AG04450 (cell line): Measurements from ENCODE around the gene SLC17A7. TPM values are rescaled to one million over a fixed set of nuclear protein-coding genes. Genes with fewer than 3 reads are reported as not detected.

ENCODE experiments used
- CTCF ChIA-PET: fragments of 300-600, 350-600 bp; formaldehyde crosslinking; extraction: SDS; loops from one replicate; lab custom pipeline; 2022; ENCODE audit warnings: antibody characterized with exemption, inconsistent platforms; lab: Charles Lee
- POLR2A ChIA-PET: fragments of 350-600 bp; formaldehyde crosslinking; extraction: SDS; loops from one replicate; lab custom pipeline; 2021; ENCODE audit warnings: antibody characterized with exemption, inconsistent platforms; lab: Yijun Ruan, JAX
- DNase-seq: peaks from one replicate; pipeline ENCODE4 v3.0.0-alpha.2; 2011; ENCODE audit warnings: low read depth, low spot score
- H3K27ac ChIP-seq: one replicate; pipeline ENCODE4 v1.5.1; 2012; ENCODE audit warnings: low read depth, low read length, control low read depth
- H3K27me3 ChIP-seq: one replicate; pipeline ENCODE4 v1.6.0; 2012; ENCODE audit warnings: low read length; ENCODE audit not compliant: control insufficient read depth, insufficient read depth
- H3K4me3 ChIP-seq: 2 replicates; pipeline ENCODE4 v1.5.1; 2011; ENCODE audit warnings: mild to moderate bottlenecking, low read depth, low read length, control low read depth
- H3K9me3 ChIP-seq: 2 replicates; pipeline ENCODE4 v1.5.1; 2012; ENCODE audit warnings: low read length; ENCODE audit not compliant: control insufficient read depth, insufficient read depth
- polyA plus RNA-seq: library from polyadenylated mRNA; depleted of rRNA; stranded (reverse); fragments of >200 nt; gene quantifications from 2 replicates; pipeline ENCODE4 v1.2.3, GENCODE V29; 2011
- TF ChIP-seq, protein P1 (sequence below): IDR thresholded peaks from 2 replicates; pipeline ENCODE4 v1.5.1; 2011; ENCODE audit warnings: low read depth, low read length, control low read depth, inconsistent platforms

The SLC17A7 gene
- polyA plus RNA-seq, 1 experiment = 0.02 TPM

DNA sequence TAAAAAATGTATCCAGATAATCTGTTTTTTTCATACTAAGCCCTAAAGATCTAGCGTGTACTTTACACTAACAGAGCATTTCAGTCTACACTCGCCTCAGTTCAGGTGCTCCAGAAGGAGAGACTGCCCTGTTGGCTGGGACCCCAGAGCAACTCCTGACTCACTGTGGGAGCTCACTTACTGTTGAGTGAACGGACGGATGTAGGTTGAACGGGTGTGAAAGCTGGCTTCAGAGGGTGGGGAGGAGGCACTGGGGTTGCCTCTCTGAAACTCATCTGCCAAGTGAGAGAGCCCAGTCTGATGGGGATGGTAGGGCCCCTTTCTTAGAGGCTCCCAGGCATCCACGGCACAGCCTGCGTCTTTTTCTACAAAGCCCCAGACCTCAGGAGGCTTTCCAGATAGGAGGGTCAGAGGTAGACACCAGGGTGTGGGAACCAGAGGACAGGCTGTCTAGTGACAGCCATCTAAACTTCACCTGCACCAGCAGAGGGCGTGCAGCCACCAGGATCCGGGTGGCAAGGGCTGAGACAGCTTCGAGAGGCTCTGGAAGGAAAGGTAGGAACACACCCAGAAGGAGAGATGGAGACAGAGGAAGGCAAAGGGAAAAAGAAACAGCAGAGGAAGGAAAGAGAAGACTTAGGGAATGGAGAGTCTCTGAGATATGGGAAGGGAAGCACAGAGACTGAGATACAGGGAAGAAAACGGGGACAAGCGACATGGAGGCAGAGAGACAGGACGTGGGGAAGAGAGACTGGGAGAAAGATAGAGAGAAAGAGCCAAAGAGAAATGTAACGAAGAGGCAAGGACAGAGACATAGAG lies 49.5 kb downstream of the SLC17A7 start:
- peaks cover 5% of the 10 kb centered on the region; the same call in 1 of the 2 replicates for H3K9me3 ChIP-seq
- TF ChIP-seq, protein P1, sequence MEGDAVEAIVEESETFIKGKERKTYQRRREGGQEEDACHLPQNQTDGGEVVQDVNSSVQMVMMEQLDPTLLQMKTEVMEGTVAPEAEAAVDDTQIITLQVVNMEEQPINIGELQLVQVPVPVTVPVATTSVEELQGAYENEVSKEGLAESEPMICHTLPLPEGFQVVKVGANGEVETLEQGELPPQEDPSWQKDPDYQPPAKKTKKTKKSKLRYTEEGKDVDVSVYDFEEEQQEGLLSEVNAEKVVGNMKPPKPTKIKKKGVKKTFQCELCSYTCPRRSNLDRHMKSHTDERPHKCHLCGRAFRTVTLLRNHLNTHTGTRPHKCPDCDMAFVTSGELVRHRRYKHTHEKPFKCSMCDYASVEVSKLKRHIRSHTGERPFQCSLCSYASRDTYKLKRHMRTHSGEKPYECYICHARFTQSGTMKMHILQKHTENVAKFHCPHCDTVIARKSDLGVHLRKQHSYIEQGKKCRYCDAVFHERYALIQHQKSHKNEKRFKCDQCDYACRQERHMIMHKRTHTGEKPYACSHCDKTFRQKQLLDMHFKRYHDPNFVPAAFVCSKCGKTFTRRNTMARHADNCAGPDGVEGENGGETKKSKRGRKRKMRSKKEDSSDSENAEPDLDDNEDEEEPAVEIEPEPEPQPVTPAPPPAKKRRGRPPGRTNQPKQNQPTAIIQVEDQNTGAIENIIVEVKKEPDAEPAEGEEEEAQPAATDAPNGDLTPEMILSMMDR = peak; percentile 75
- H3K27me3 ChIP-seq = peaks cover 26% of the 10 kb centered on the region
- H3K4me3 ChIP-seq = no peak overlapping the region
- H3K27ac ChIP-seq = no peak overlapping the region
- ChIA-PET CTCF (interaction anchor here (0.6 to 1.4 kb wide), 5 partner anchors 9 to 157 kb away, joined by 3 to 15 read pairs (median 4); no protein-coding TSS in a partner anchor), POLR2A (interaction anchor here (1.0 kb wide), 1 partner anchor 148 kb away, joined by 3 read pairs; no protein-coding TSS in a partner anchor)
- DNase-seq = peak; percentile 20

DNA sequence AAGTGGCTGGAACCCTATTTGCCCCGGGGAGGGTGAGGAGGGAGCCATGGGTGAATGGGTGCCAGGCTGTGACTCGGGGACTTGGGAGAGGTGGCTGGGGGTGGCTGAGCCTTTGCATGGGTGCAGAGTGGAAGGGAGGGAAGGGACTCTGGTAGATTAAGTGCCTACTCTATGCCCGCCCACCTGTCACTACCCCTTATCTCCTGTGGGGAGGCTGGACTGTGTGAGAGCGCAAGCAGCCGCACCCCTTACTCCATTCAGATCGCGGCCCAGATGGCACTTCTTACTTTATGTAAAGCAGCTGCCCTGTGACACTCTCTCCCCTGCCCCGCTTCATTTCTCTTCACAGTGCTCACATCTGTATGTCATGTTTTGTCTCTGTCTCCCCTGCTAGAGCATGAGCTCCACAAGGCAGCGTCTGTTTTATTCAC lies 50.4 kb downstream of the SLC17A7 start:
- no peak overlapping the region for H3K27ac ChIP-seq
- TF ChIP-seq, protein P1 = no peak
- no peak overlapping the region for H3K4me3 ChIP-seq
- no peak for DNase-seq
- POLR2A ChIA-PET = no interaction called here
- H3K9me3 ChIP-seq = peaks cover 5% of the 10 kb centered on the region; the same call in 1 of the 2 replicates
- H3K27me3 ChIP-seq = peaks cover 26% of the 10 kb centered on the region
- CTCF ChIA-PET = interaction anchor here (0.6 to 1.4 kb wide), 5 partner anchors 9 to 158 kb away, joined by 3 to 15 read pairs (median 4); no protein-coding TSS in a partner anchor

- ChIA-PET POLR2A (no interaction called here), CTCF (interaction anchor here (1.0 kb wide), 1 partner anchor 21 kb away, joined by 4 read pairs; no protein-coding TSS in a partner anchor)
- TF ChIP-seq, protein P1 = no peak
- H3K9me3 ChIP-seq = peaks cover 5% of the 10 kb centered on the region; the same call in 1 of the 2 replicates
- no peak overlapping the region for H3K4me3 ChIP-seq
- DNase-seq = no peak
- no peak overlapping the region for H3K27ac ChIP-seq
- peaks cover 22% of the 10 kb centered on the region for H3K27me3 ChIP-seq
Observed at GRCh38 chr19:49390131-49390928, 51.0 kb downstream of the SLC17A7 start.

GRCh38 chr19:49389406-49389805 lies 51.9 kb downstream of the SLC17A7 start:
- TF ChIP-seq, protein P1 = no peak
- no peak overlapping the region for H3K27ac ChIP-seq
- ChIA-PET POLR2A (no interaction called here), CTCF (no interaction called here)
- peaks cover 5% of the 10 kb centered on the region; the same call in 1 of the 2 replicates for H3K9me3 ChIP-seq
- DNase-seq = no peak
- no peak overlapping the region for H3K4me3 ChIP-seq
- peaks cover 15% of the 10 kb centered on the region for H3K27me3 ChIP-seq
